GM10266 (cell line): ENCODE results near the gene GRID1.

Source experiments
- DNase-seq: peaks from one replicate; pipeline ENCODE4 v3.0.0; 2012; ENCODE audit errors: extremely low spot score
- TF ChIP-seq, protein P1 (sequence below): IDR thresholded peaks from 2 replicates; pipeline ENCODE4 v1.5.1; 2012; ENCODE audit warnings: mild to moderate bottlenecking, low read depth; ENCODE audit not compliant: control insufficient read depth, insufficient read depth; ENCODE audit errors: missing control alignments

The GRID1 gene

DNA sequence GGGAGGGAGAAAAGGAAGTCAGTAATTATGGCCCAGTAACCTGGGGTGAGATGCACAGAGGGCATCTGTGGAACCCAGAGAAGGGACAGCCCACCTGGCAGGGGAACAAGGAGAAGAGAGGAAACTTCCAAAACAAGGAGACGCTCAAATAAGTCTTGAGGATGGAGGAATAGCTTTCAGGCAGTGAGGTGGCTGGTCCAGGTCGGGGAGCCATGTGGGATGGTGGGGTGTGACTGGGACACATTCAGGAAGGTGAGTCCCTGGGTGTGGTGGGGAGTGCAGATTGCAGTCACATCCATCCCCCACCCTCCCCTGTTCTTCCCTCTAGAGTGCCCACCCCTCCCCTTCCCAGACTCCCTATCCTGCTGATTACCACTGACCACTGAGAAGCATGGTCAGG is 175.4 kb downstream of the GRID1 start:
- TF ChIP-seq, protein P1, sequence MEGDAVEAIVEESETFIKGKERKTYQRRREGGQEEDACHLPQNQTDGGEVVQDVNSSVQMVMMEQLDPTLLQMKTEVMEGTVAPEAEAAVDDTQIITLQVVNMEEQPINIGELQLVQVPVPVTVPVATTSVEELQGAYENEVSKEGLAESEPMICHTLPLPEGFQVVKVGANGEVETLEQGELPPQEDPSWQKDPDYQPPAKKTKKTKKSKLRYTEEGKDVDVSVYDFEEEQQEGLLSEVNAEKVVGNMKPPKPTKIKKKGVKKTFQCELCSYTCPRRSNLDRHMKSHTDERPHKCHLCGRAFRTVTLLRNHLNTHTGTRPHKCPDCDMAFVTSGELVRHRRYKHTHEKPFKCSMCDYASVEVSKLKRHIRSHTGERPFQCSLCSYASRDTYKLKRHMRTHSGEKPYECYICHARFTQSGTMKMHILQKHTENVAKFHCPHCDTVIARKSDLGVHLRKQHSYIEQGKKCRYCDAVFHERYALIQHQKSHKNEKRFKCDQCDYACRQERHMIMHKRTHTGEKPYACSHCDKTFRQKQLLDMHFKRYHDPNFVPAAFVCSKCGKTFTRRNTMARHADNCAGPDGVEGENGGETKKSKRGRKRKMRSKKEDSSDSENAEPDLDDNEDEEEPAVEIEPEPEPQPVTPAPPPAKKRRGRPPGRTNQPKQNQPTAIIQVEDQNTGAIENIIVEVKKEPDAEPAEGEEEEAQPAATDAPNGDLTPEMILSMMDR, result no peak
- DNase-seq, result no peak

- TF ChIP-seq, protein P1, result no peak
- no peak for DNase-seq
These were observed 176.3 kb downstream of the GRID1 start for GRCh38 chr10:86190291-86190690.

DNA sequence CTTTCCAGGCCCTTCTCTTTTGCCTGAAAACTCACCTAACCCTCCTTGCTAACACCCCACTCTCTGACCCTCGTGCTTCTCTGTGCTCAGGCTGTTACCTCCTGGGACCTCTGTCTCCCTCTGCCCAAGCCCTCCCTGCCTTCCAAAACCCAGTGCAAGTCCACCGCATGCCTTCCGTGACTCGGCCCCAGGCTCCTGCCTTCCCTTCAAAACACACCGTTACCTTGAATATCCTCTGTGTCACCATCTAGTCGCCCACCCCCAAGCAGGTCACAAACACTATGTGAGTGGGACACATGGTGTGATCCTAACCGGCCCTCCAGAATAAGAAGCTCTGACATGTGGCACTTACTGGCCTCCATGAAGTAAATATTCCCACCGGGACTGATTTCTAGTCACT is 176.7 kb downstream of the GRID1 start:
- TF ChIP-seq, protein P1, result no peak
- no peak for DNase-seq

DNA sequence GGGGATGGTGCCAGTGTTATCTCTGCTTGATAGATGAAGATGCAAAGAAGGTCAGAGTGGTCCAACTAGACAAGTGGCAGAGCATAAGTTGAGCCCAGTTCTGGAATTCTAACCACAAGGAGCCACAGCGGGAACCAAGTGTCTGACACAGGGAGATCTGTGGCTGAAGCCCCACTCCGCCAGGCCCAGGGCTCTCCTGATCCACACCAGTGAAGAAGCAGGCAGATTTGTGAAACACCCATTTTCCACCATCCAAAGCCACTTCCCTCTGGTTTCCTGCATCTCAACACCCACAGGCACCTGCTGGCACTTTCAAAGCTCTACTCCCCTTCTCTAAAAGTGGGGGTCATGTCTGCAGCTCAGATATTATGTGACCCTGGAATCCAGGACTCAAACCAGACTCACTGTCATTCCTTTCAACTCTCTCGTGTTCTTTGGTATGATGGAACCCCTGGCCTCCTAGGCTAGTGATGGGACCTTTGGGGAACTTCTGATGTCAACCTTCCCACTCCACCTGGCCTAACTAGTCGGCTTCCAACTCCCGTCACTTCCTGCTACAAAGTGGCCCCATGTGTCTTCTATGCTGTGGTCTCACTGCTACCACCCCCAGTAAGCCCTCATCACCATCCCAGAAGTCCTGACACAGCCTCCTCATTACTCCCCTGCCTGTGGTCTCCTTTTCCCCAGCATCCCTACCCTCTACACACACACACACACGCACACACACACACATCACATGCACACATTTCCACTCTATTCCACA is 177.6 kb downstream of the GRID1 start:
- TF ChIP-seq, protein P1, result no peak
- DNase-seq, result no peak

GRCh38 chr10:86188326-86188725 is 178.3 kb downstream of the GRID1 start:
- DNase-seq, result no peak
- TF ChIP-seq, protein P1, result no peak

- no peak for DNase-seq
- TF ChIP-seq, protein P1, result no peak
These were observed 178.9 kb downstream of the GRID1 start for GRCh38 chr10:86187499-86188239.

- TF ChIP-seq, protein P1, result no peak
- DNase-seq, result no peak
These were observed 180.0 kb downstream of the GRID1 start for GRCh38 chr10:86186633-86187032.
